Adrenal gland (tissue), 12 donors: ENCODE results near the gene NUP133. TPM values are rescaled to one million over a fixed set of nuclear protein-coding genes. Genes with fewer than 3 reads are reported as not detected.
A peak's percentile ranks its signal among the peaks of the same experiment; 100 is the strongest.

Source experiments
- DNase-seq, 7 donors: peaks; one replicate each; pipeline ENCODE4 v3.0.0-alpha.2; 2019 to 2020
- H3K27ac ChIP-seq, 5 donors: fragments of 200-600 bp; sonication (generic) in 4 of 5; 1 replicate in 3 of 5; 2 replicates in 2 of 5; pipeline versions ENCODE4 v1.5.1 to v1.8.0; 2016 to 2020; ENCODE audit warnings: mild to moderate bottlenecking in 1 of 5
- H3K27me3 ChIP-seq: fragments of 200-600 bp; 2 replicates; pipeline ENCODE4 v1.8.0; 2021
- H3K36me3 ChIP-seq, 2 donors: fragments of 200-600 bp; replicated peaks in 1 of 2; 1 replicate in 1 of 2; 2 replicates in 1 of 2; pipeline versions ENCODE4 v1.5.1 to v1.8.0; 2018 to 2022
- H3K4me1 ChIP-seq, 2 donors: fragments of 200-600 bp; replicated peaks in 1 of 2; 1 replicate in 1 of 2; 2 replicates in 1 of 2; pipeline versions ENCODE4 v1.5.1 to v1.8.0; 2018 to 2021
- H3K4me3 ChIP-seq, 4 donors: fragments of 200-600 bp; sonication (generic) in 3 of 4; one replicate each; pipeline ENCODE4 v1.5.1; 2016 to 2018
- H3K9me3 ChIP-seq, 3 donors: fragments of 200-600 bp; sonication (generic) in 1 of 3; replicated peaks in 1 of 3; 1 replicate in 2 of 3; 2 replicates in 1 of 3; pipeline versions ENCODE4 v1.5.1 to v1.8.0; 2016 to 2021
- POLR2A ChIP-seq, 2 donors: fragments of 450-650 bp; IDR thresholded peaks; one replicate each; pipeline ENCODE4 v1.6.1; 2017; ENCODE audit warnings: antibody characterized with exemption in 2 of 2, mild to moderate bottlenecking in 2 of 2, moderate library complexity in 1 of 2
- WGBS, 4 donors: extraction: QIAGEN DNeasy Blood & Tissue Kit in 2 of 4; methylation state at CpG; one replicate each; pipeline versions ENCODE4 v1.1.5 to v1.1.7; 2013 to 2017; 5-methylcytosine and 5-hydroxymethylcytosine counted together
- intact Hi-C, 2 donors: fragments of 100-400 bp; cut with DNase I; formaldehyde crosslinking; loops; one replicate each; pipeline versions ENCODE4 v1.14.1 to v1.15.0; 2022 to 2023
- polyA plus RNA-seq, 3 donors: library from polyadenylated mRNA; stranded (reverse); fragments of 200-250 nt in 2 of 3; fragments of 350-450 nt in 1 of 3; fragmentation: Illumina TruSeq in 1 of 3; extraction: RNeasy Lipid Tissue Mini Kit (QIAGEN cat#74804) in 1 of 3; gene quantifications; one replicate each; pipeline ENCODE4 v1.2.3, GENCODE V29; 2013 to 2014
- total RNA-seq, 9 donors: library from RNA; depleted of rRNA in 4 of 9; stranded (reverse); fragments of >200 nt in 4 of 9; fragments of 120-200 nt in 1 of 9; fragmentation: NEBNext Ultra II Directional in 1 of 9; extraction: Animal tissue kit (Norgen Biotek cat#: 25700) in 1 of 9; gene quantifications; one replicate each; pipeline versions ENCODE4 v1.1.0 to v1.2.4, GENCODE V29; 2013 to 2023
- TF ChIP-seq, protein P1 (sequence below), 6 experiments: fragments of 450-650 bp in 4 of 6; fragments of 200-600 bp in 2 of 6; sonication (generic) in 1 of 6; IDR thresholded peaks; 1 replicate in 5 of 6; 2 replicates in 1 of 6; pipeline versions ENCODE4 v1.5.1 to v1.8.0; 2016 to 2021; ENCODE audit warnings: antibody characterized with exemption in 6 of 6, mild to moderate bottlenecking in 2 of 6, moderate library complexity in 1 of 6
- donor health status: healthy with polysubstance abuse.
- donor health status: Bipolar disorder and iron deficiency.
- donor health status: DM: yes; HTN: yes; CAD: no.
- donor health status: DM: no; HTN: no; CAD: no.
- donor health status: DM: no; HTN: no; CAD: no.
- donor health status: DM: yes; HTN: yes; CAD: no.

NUP133 gene
- total and polyA plus RNA-seq, 12 donors = 9.8 to 48.5 (median 31.9) TPM

DNA sequence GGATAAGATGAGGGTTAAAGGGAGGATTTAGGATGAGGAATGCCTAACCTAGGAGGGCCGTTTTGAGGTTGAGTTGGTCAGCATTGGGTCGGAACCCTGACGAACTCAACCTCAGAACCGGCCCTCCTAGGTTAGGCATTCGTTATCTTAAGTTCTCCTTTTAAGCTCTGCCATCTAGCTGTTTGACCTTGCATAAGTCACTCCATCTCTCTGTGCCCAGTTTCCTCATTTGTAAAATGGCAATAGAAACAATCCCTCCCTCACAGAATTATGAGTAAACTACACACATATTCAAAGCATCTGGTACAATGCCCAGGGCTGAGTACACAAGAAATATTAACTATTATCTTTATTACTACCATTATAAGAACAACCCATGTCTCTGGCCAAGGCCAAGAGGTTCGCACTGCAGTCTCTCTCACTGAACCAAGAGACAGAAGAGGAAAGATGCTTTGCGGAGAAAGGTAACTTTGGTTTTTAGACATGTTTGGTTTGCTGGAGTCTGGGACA is 45.5 kb upstream of the NUP133 start:
- TF ChIP-seq POLR2A (IDR thresholded peaks at IDR 0.05) = no peak
- TF ChIP-seq, protein P1, sequence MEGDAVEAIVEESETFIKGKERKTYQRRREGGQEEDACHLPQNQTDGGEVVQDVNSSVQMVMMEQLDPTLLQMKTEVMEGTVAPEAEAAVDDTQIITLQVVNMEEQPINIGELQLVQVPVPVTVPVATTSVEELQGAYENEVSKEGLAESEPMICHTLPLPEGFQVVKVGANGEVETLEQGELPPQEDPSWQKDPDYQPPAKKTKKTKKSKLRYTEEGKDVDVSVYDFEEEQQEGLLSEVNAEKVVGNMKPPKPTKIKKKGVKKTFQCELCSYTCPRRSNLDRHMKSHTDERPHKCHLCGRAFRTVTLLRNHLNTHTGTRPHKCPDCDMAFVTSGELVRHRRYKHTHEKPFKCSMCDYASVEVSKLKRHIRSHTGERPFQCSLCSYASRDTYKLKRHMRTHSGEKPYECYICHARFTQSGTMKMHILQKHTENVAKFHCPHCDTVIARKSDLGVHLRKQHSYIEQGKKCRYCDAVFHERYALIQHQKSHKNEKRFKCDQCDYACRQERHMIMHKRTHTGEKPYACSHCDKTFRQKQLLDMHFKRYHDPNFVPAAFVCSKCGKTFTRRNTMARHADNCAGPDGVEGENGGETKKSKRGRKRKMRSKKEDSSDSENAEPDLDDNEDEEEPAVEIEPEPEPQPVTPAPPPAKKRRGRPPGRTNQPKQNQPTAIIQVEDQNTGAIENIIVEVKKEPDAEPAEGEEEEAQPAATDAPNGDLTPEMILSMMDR (IDR thresholded peaks at IDR 0.05) = no peak
- Histone ChIP-seq H3K4me1 (peaks cover 0 to 46% of the 10 kb centered on the region in 2 donors), H3K27ac (peak overlapping the region in 1 of 5 donors; percentile 8), H3K4me3 (no peak overlapping the region), H3K9me3 (no peaks in the 10 kb centered on the region), H3K27me3 (no peaks in the 10 kb centered on the region), H3K36me3 (peaks cover 0 to 5% of the 10 kb centered on the region in 2 donors)
- WGBS, 4 donors = 44 to 60% (median 57%) methylated on average over 7 of the region's 7 CpGs
- peak in 4 of 7 donors; percentile 21 to 47 (median 31) for DNase-seq
- intact Hi-C loops = no loop called here

DNA sequence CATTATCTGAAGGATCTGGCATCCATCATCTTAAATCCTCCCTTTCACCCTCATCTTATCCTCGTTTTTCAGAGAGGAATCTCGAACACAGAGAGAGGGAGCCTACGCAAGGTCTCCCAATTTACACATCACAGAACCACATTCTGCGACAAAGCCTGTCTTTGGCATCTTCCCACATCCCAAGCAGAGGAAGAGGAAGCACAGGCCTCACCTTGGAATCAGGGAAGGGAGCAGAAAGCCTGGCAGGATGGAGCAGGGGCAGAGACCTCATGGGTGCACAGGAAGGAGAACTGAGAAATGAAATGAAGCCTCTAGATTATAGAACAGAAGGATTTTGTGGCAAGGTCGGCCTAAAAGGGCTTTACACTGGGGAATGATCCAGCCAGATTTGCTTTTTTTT is 44.6 kb upstream of the NUP133 start:
- intact Hi-C loops = no loop called here
- no peaks in the 10 kb centered on the region for H3K9me3 ChIP-seq

DNA sequence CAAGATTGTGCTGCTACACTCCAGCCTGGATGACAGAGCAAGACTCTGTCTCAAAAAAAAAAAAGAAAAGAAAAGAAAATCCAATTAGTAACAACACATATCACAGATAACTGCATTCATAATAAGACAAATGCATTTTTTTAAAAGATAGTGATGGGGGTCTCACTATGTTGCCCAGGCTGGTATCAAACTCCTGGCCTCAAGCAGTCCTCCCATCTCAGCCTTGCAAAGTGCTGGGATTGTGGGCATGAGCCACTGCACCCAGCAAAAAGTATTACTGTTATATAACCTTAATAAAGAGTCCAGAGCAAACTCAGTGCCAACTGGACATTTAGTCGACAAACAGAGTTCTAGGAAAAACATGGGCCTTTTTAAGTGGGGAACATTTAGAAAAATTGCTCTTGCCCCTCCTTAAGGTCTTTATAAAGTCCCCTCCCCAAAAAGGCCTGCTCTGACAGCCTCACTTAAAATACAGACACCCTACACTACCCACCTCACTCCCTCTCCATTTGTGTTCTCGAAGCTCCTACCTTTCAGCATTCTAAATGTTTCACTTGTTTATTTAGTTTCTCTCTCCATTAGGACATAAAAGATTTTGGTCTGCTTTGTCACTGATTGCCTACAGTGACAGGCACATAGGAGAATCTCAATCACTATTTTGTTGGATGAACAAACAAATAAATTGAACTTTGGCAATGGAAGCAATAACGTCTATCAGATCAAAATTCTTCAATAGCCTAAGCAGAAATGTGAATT is 42.8 kb upstream of the NUP133 start:
- H3K36me3 ChIP-seq = peaks cover 0 to 22% of the 10 kb centered on the region in 2 donors
- H3K27ac ChIP-seq = peak overlapping the region in 1 of 5 donors; percentile 3
- no peaks in the 10 kb centered on the region for H3K9me3 ChIP-seq
- peak in 1 of 7 donors; percentile 21 for DNase-seq
- H3K27me3 ChIP-seq = no peaks in the 10 kb centered on the region
- WGBS, 4 donors = 67 to 79% (median 72%) methylated on average over 3 of the region's 3 CpGs
- intact Hi-C loops = no loop called here
- H3K4me3 ChIP-seq = no peak overlapping the region
- peaks cover 0 to 32% of the 10 kb centered on the region in 2 donors for H3K4me1 ChIP-seq
- TF ChIP-seq POLR2A (IDR thresholded peaks at IDR 0.05) = no peak

More for the DNA sequence above, 44.6 kb upstream of the NUP133 start:
- H3K4me1 ChIP-seq = peaks cover 0 to 46% of the 10 kb centered on the region in 2 donors
- H3K27me3 ChIP-seq = no peaks in the 10 kb centered on the region
- peaks cover 0 to 8% of the 10 kb centered on the region in 2 donors for H3K36me3 ChIP-seq
- H3K4me3 ChIP-seq = no peak overlapping the region
- peak in 1 of 7 donors; percentile 27 for DNase-seq
- H3K27ac ChIP-seq = no peak overlapping the region
- WGBS, 4 donors = 70 to 78% (median 75%) methylated on average over 5 of the region's 5 CpGs
- TF ChIP-seq, protein P1 (IDR thresholded peaks at IDR 0.05) = no peak
- TF ChIP-seq POLR2A (IDR thresholded peaks at IDR 0.05) = no peak

DNA sequence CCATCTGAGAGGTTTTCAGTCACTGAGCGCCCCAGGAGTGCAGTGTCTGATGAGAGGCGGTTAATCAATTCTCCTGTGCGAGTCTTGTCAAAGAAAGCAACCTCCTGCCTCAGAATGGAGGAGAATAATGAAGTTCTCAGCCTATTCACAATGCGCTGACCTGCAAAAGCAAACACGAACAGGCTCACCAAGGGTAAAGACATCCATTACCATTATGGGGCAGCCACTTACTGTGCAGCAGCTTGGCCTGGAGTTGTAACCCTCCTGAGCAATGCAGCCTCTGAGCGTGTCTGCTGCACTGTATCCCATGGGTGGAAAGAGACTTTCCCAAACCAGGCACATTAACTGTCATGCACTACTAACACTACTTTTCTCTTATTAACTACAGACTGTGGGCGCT is 39.4 kb upstream of the NUP133 start:
- no peaks in the 10 kb centered on the region for H3K9me3 ChIP-seq
- H3K27me3 ChIP-seq = no peaks in the 10 kb centered on the region
- WGBS, 4 donors = 90 to 96% (median 94%) methylated on average over 2 to 7 of the region's 7 CpGs
- peaks cover 0 to 22% of the 10 kb centered on the region in 2 donors for H3K36me3 ChIP-seq
- peaks cover 0 to 19% of the 10 kb centered on the region in 2 donors for H3K4me1 ChIP-seq
- TF ChIP-seq, protein P1 (IDR thresholded peaks at IDR 0.05) = no peak
- no peak for TF ChIP-seq POLR2A (IDR thresholded peaks at IDR 0.05)
- peak in 1 of 7 donors; percentile 18 for DNase-seq
- H3K4me3 ChIP-seq = no peak overlapping the region
- intact Hi-C loops = no loop called here
- no peak overlapping the region for H3K27ac ChIP-seq
